CD4-positive, CD25-positive, alpha-beta regulatory T cell (primary cell): ENCODE measurements around the gene CBR4. TPM values are rescaled to one million over a fixed set of nuclear protein-coding genes. Genes with fewer than 3 reads are reported as not detected.
A peak's percentile ranks its signal among the peaks of the same experiment; 100 is the strongest.

ENCODE experiments used
- ATAC-seq, 2 donors: fragments of 150-1000 bp; cut with Tn5 transposase; one replicate each; pipeline ENCODE4 v1.10.0; 2021; ENCODE audit warnings: low read depth in 2 of 2, moderate number of reproducible peaks in 2 of 2, moderate library complexity in 1 of 2
- DNase-seq, 3 donors: peaks; one replicate each; pipeline versions ENCODE4 v3.0.0 to v3.0.0-alpha.2; 2012 to 2022; ENCODE audit warnings: mixed read lengths in 1 of 3
- H3K27ac ChIP-seq: one replicate; pipeline ENCODE4 v1.7.0; 2013; ENCODE audit warnings: mild to moderate bottlenecking, low read length; ENCODE audit not compliant: insufficient read depth, poor library complexity, severe bottlenecking
- H3K27me3 ChIP-seq: one replicate; pipeline ENCODE4 v1.7.0; 2013; ENCODE audit warnings: low read length; ENCODE audit not compliant: control insufficient read depth, insufficient read depth
- H3K36me3 ChIP-seq: one replicate; pipeline ENCODE4 v1.7.0; 2013; ENCODE audit warnings: mild to moderate bottlenecking, low read length, moderate library complexity; ENCODE audit not compliant: control insufficient read depth, insufficient read depth
- H3K4me1 ChIP-seq: 2 replicates; pipeline ENCODE4 v1.7.0; 2013; ENCODE audit warnings: mild to moderate bottlenecking, low read length; ENCODE audit not compliant: insufficient read depth, control insufficient read depth, poor library complexity, severe bottlenecking
- H3K4me3 ChIP-seq: one replicate; pipeline ENCODE4 v1.7.0; 2013; ENCODE audit warnings: low read depth, mild to moderate bottlenecking, low read length, moderate library complexity
- H3K9me3 ChIP-seq, 2 experiments: 1 replicate in 1 of 2; 2 replicates in 1 of 2; pipeline ENCODE4 v1.7.0; 2013; ENCODE audit warnings: low read length in 2 of 2, mild to moderate bottlenecking in 1 of 2, moderate library complexity in 1 of 2; ENCODE audit not compliant: control insufficient read depth in 2 of 2
- H3K27ac Mint-ChIP-seq, 3 donors: one replicate each; pipeline ENCODE4 v1.8.0; 2020 to 2022; ENCODE audit warnings: mild to moderate bottlenecking in 3 of 3, mixed read lengths in 3 of 3, moderate library complexity in 2 of 3
- H3K27me3 Mint-ChIP-seq: one replicate; pipeline ENCODE4 v1.8.0; 2022; ENCODE audit warnings: mild to moderate bottlenecking, mixed read lengths
- H3K36me3 Mint-ChIP-seq: one replicate; pipeline ENCODE4 v1.8.0; 2020; ENCODE audit warnings: mixed read lengths
- H3K4me1 Mint-ChIP-seq, 4 donors: one replicate each; pipeline ENCODE4 v1.8.0; 2020 to 2022; ENCODE audit warnings: mixed read lengths in 4 of 4, mild to moderate bottlenecking in 1 of 4
- H3K4me3 Mint-ChIP-seq, 4 donors: one replicate each; pipeline ENCODE4 v1.8.0; 2020 to 2022; ENCODE audit warnings: mild to moderate bottlenecking in 4 of 4, mixed read lengths in 4 of 4, moderate library complexity in 3 of 4
- H3K9me3 Mint-ChIP-seq, 7 donors: one replicate each; pipeline ENCODE4 v1.8.0; 2020 to 2022; ENCODE audit warnings: mixed read lengths in 7 of 7, mild to moderate bottlenecking in 3 of 7, moderate library complexity in 2 of 7
- polyA plus RNA-seq, 4 donors: library from polyadenylated mRNA; unstranded; fragments of 300-500 nt; fragmentation: Illumina TruSeq; gene quantifications; one replicate each; pipeline ENCODE4 v1.2.3, GENCODE V29; 2021
- total RNA-seq: library from RNA; stranded (reverse); gene quantifications from one replicate; pipeline ENCODE4 v1.2.3, GENCODE V29; 2022

CBR4 gene
- total and polyA plus RNA-seq, 5 donors from 2014 or later, result 6.7 to 10.0 (median 6.7) TPM

GRCh38 chr4:169031392-169031791 lies 21.3 kb upstream of the CBR4 start:
- Mint-ChIP-seq H3K4me1 (no peaks in the 10 kb centered on the region), H3K27me3 (peaks cover 15% of the 10 kb centered on the region), H3K27ac (no peak overlapping the region), H3K4me3 (no peak overlapping the region), H3K9me3 (no peaks in the 10 kb centered on the region), H3K36me3 (no peaks in the 10 kb centered on the region)
- Histone ChIP-seq H3K27me3 (peaks cover 6% of the 10 kb centered on the region), H3K4me3 (no peak overlapping the region), H3K27ac (no peak overlapping the region), H3K9me3 (no peaks in the 10 kb centered on the region), H3K36me3 (no peaks in the 10 kb centered on the region), H3K4me1 (no peaks in the 10 kb centered on the region)
- DNase-seq (no peak), ATAC-seq (no peak)

GRCh38 chr4:169030562-169030982 lies 20.5 kb upstream of the CBR4 start:
- ATAC-seq (no peak), DNase-seq (no peak)
- Mint-ChIP-seq H3K27me3 (peaks cover 16% of the 10 kb centered on the region), H3K27ac (no peak overlapping the region), H3K4me1 (no peaks in the 10 kb centered on the region), H3K36me3 (no peaks in the 10 kb centered on the region), H3K9me3 (no peaks in the 10 kb centered on the region), H3K4me3 (no peak overlapping the region)
- Histone ChIP-seq H3K27me3 (peaks cover 8% of the 10 kb centered on the region), H3K36me3 (no peaks in the 10 kb centered on the region), H3K9me3 (no peaks in the 10 kb centered on the region), H3K4me1 (no peaks in the 10 kb centered on the region), H3K27ac (no peak overlapping the region), H3K4me3 (no peak overlapping the region)

- ATAC-seq, result no peak
- no peak overlapping the region for H3K4me3 ChIP-seq
- DNase-seq, result no peak
- H3K36me3 Mint-ChIP-seq, result no peaks in the 10 kb centered on the region
- peaks cover 8% of the 10 kb centered on the region for H3K27me3 ChIP-seq
- no peaks in the 10 kb centered on the region for H3K9me3 Mint-ChIP-seq
- H3K4me1 Mint-ChIP-seq, result no peaks in the 10 kb centered on the region
- no peaks in the 10 kb centered on the region for H3K36me3 ChIP-seq
- H3K9me3 ChIP-seq, result no peaks in the 10 kb centered on the region
- no peaks in the 10 kb centered on the region for H3K4me1 ChIP-seq
- no peak overlapping the region for H3K27ac Mint-ChIP-seq
- peaks cover 20% of the 10 kb centered on the region for H3K27me3 Mint-ChIP-seq
- no peak overlapping the region for H3K27ac ChIP-seq
- no peak overlapping the region for H3K4me3 Mint-ChIP-seq
These were observed 19.9 kb upstream of the CBR4 start for GRCh38 chr4:169029947-169030346.

GRCh38 chr4:169027663-169028062 lies 17.6 kb upstream of the CBR4 start:
- DNase-seq, result no peak
- H3K9me3 ChIP-seq, result no peaks in the 10 kb centered on the region
- peaks cover 32% of the 10 kb centered on the region for H3K27me3 Mint-ChIP-seq
- no peak overlapping the region for H3K4me3 ChIP-seq
- H3K9me3 Mint-ChIP-seq, result no peaks in the 10 kb centered on the region
- H3K4me1 Mint-ChIP-seq, result no peaks in the 10 kb centered on the region
- no peaks in the 10 kb centered on the region for H3K36me3 ChIP-seq
- H3K4me3 Mint-ChIP-seq, result no peak overlapping the region
- no peak for ATAC-seq
- H3K27ac ChIP-seq, result no peak overlapping the region
- H3K27me3 ChIP-seq, result peaks cover 8% of the 10 kb centered on the region
- no peaks in the 10 kb centered on the region for H3K4me1 ChIP-seq
- no peak overlapping the region for H3K27ac Mint-ChIP-seq
- no peaks in the 10 kb centered on the region for H3K36me3 Mint-ChIP-seq

GRCh38 chr4:169025184-169025583 lies 15.1 kb upstream of the CBR4 start:
- Mint-ChIP-seq H3K4me3 (no peak overlapping the region), H3K9me3 (no peaks in the 10 kb centered on the region), H3K27ac (no peak overlapping the region), H3K27me3 (peaks cover 36% of the 10 kb centered on the region), H3K4me1 (no peaks in the 10 kb centered on the region), H3K36me3 (no peaks in the 10 kb centered on the region)
- ATAC-seq (no peak), DNase-seq (no peak)
- Histone ChIP-seq H3K9me3 (no peaks in the 10 kb centered on the region), H3K27me3 (peaks cover 8% of the 10 kb centered on the region), H3K27ac (no peak overlapping the region), H3K4me1 (no peaks in the 10 kb centered on the region), H3K4me3 (no peak overlapping the region), H3K36me3 (no peaks in the 10 kb centered on the region)

- ATAC-seq, result no peak
- H3K27me3 ChIP-seq, result peaks cover 8% of the 10 kb centered on the region
- H3K27ac ChIP-seq, result no peak overlapping the region
- H3K4me3 ChIP-seq, result no peak overlapping the region
- Mint-ChIP-seq H3K9me3 (no peaks in the 10 kb centered on the region), H3K4me3 (no peak overlapping the region), H3K27me3 (peaks cover 36% of the 10 kb centered on the region), H3K4me1 (no peaks in the 10 kb centered on the region), H3K36me3 (no peaks in the 10 kb centered on the region), H3K27ac (no peak overlapping the region)
- no peaks in the 10 kb centered on the region for H3K36me3 ChIP-seq
- no peaks in the 10 kb centered on the region for H3K4me1 ChIP-seq
- no peaks in the 10 kb centered on the region for H3K9me3 ChIP-seq
- DNase-seq, result peak in 1 of 3 donors; percentile 5
These were observed 14.7 kb upstream of the CBR4 start for GRCh38 chr4:169024762-169025161.

GRCh38 chr4:169018406-169018805 lies 8.4 kb upstream of the CBR4 start:
- ATAC-seq (no peak), DNase-seq (no peak)
- Mint-ChIP-seq H3K4me1 (peaks cover 0 to 6% (median 4%) of the 10 kb centered on the region in 4 donors), H3K27ac (no peak overlapping the region), H3K27me3 (peaks cover 16% of the 10 kb centered on the region), H3K9me3 (peaks cover 0 to 1% (median 0%) of the 10 kb centered on the region in 7 donors), H3K4me3 (no peak overlapping the region), H3K36me3 (no peaks in the 10 kb centered on the region)
- Histone ChIP-seq H3K4me3 (no peak overlapping the region), H3K9me3 (no peaks in the 10 kb centered on the region), H3K27me3 (peaks cover 2% of the 10 kb centered on the region), H3K27ac (no peak overlapping the region), H3K36me3 (no peaks in the 10 kb centered on the region), H3K4me1 (no peaks in the 10 kb centered on the region)

GRCh38 chr4:169017971-169018370 lies 7.9 kb upstream of the CBR4 start:
- peaks cover 0 to 6% (median 4%) of the 10 kb centered on the region in 4 donors for H3K4me1 Mint-ChIP-seq
- H3K4me3 ChIP-seq, result no peak overlapping the region
- H3K27me3 ChIP-seq, result peaks cover 2% of the 10 kb centered on the region
- DNase-seq (no peak), ATAC-seq (no peak)
- H3K36me3 ChIP-seq, result no peaks in the 10 kb centered on the region
- H3K4me3 Mint-ChIP-seq, result no peak overlapping the region
- H3K9me3 Mint-ChIP-seq, result peaks cover 0 to 1% (median 0%) of the 10 kb centered on the region in 7 donors
- H3K4me1 ChIP-seq, result no peaks in the 10 kb centered on the region
- peaks cover 12% of the 10 kb centered on the region for H3K27me3 Mint-ChIP-seq
- H3K36me3 Mint-ChIP-seq, result no peaks in the 10 kb centered on the region
- no peak overlapping the region for H3K27ac Mint-ChIP-seq
- no peak overlapping the region for H3K27ac ChIP-seq
- no peaks in the 10 kb centered on the region for H3K9me3 ChIP-seq
